MM.1S (cell line): Measurements from ENCODE around the gene LRRC18.

Experiments used
- CTCF ChIP-seq: fragments of 300-600 bp; sonication (generic); IDR thresholded peaks from 2 replicates; pipeline ENCODE4 v1.5.1; 2016; ENCODE audit warnings: antibody characterized with exemption, low read length, mixed read lengths
- EZH2 ChIP-seq: fragments of 300-600 bp; sonication (generic); optimal IDR thresholded peaks from 2 replicates; pipeline ENCODE3; 2017; ENCODE audit warnings: low read depth, mild to moderate bottlenecking, antibody characterized with exemption, low read length, mixed read lengths
- EZH2phosphoT487 ChIP-seq: fragments of 300-600 bp; sonication (generic); IDR thresholded peaks from 2 replicates; pipeline ENCODE4 v1.6.1; 2018; ENCODE audit warnings: antibody characterized with exemption, low read length

GRCh38 chr10:48958598-48959190 lies 19.1 kb upstream of the LRRC18 start:
- TF ChIP-seq EZH2phosphoT487: no peak
- no peak for TF ChIP-seq CTCF
- no peak for TF ChIP-seq EZH2
